ENCODE results near the gene PHAX.

DNA sequence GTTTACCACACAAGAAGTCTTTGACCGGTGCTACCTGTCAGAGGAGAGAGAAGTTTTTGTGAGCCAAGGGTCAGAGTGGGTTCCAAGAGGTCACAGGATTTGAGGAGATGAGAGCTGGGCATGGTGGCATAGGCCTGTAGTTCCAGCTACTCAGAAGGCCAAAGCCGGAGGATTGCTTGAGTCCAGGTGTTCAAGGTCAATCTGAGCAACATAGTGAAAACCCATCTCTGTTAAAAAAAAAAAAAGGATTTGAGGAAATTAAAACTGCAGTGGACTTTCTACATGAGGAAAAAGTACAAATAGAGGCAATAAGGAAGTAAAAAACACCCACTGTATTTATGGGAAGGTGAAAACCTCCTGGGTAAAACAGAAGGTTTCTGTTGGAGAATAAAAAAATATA, 63.8 kb downstream of the PHAX start:
- TF ChIP-seq, protein P1, sequence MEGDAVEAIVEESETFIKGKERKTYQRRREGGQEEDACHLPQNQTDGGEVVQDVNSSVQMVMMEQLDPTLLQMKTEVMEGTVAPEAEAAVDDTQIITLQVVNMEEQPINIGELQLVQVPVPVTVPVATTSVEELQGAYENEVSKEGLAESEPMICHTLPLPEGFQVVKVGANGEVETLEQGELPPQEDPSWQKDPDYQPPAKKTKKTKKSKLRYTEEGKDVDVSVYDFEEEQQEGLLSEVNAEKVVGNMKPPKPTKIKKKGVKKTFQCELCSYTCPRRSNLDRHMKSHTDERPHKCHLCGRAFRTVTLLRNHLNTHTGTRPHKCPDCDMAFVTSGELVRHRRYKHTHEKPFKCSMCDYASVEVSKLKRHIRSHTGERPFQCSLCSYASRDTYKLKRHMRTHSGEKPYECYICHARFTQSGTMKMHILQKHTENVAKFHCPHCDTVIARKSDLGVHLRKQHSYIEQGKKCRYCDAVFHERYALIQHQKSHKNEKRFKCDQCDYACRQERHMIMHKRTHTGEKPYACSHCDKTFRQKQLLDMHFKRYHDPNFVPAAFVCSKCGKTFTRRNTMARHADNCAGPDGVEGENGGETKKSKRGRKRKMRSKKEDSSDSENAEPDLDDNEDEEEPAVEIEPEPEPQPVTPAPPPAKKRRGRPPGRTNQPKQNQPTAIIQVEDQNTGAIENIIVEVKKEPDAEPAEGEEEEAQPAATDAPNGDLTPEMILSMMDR (IDR thresholded peaks at IDR 0.05): no peak
- TF ChIP-seq POLR2A (IDR thresholded peaks at IDR 0.05): no peak
